HEK293 (cell line): ENCODE data around the gene PDZD8.

ENCODE experiments used
- BCL11A ChIP-seq: fragments of 450-650 bp; formaldehyde crosslinking; IDR thresholded peaks from 2 replicates; pipeline ENCODE4 v1.5.1; 2016; ENCODE audit warnings: low read depth, missing biosample characterization, missing genetic modification characterization
- SP3 ChIP-seq: fragments of 450-650 bp; formaldehyde crosslinking; IDR thresholded peaks from 2 replicates; pipeline ENCODE4 v1.5.1; 2016; ENCODE audit warnings: missing biosample characterization, missing genetic modification characterization
- ZNF175 ChIP-seq: fragments of 450-650 bp; formaldehyde crosslinking; IDR thresholded peaks from 2 replicates; pipeline ENCODE4 v1.5.1; 2016; ENCODE audit warnings: missing biosample characterization, missing genetic modification characterization
- ZNF501 ChIP-seq: fragments of 450-650 bp; formaldehyde crosslinking; IDR thresholded peaks from 2 replicates; pipeline ENCODE4 v1.5.1; 2016; ENCODE audit warnings: missing biosample characterization, missing genetic modification characterization
- ZNF600 ChIP-seq: fragments of 450-650 bp; formaldehyde crosslinking; IDR thresholded peaks from 2 replicates; pipeline ENCODE4 v1.5.1; 2016; ENCODE audit warnings: missing biosample characterization, missing genetic modification characterization
- TF ChIP-seq, protein P1 (sequence below): fragments of 450-650 bp; formaldehyde crosslinking; IDR thresholded peaks from 2 replicates; pipeline ENCODE4 v1.5.1; 2016; ENCODE audit warnings: missing biosample characterization, missing genetic modification characterization
- TF ChIP-seq, protein P2 (sequence below): fragments of 450-650 bp; formaldehyde crosslinking; IDR thresholded peaks from 2 replicates; pipeline ENCODE4 v1.5.1; 2016; ENCODE audit warnings: missing biosample characterization, missing genetic modification characterization

DNA sequence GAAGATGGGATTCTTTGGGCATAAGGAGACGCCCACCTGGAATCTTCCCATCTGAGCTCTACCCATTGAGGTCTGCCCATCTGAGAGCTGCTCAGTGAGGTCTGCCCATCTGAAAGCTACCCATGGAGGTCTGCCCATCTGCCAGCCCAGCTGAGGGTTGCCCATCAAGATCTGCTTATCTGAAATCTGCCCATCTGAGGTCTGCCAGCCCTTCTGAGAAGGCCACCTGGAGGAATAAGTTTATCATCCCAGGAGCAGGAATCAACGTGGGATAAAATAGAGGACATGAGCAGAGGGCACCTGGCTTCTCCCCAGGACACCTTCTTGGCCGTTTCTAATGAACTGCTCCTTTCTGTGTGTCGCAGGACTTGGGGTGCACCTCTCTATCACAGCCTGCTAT is 35.3 kb upstream of the PDZD8 start:
- TF ChIP-seq ZNF175 (tag by site-specific recombination) (no peak), BCL11A (no peak), ZNF600 (tag by site-specific recombination) (no peak), ZNF501 (no peak), SP3 (no peak)
- TF ChIP-seq, protein P1, sequence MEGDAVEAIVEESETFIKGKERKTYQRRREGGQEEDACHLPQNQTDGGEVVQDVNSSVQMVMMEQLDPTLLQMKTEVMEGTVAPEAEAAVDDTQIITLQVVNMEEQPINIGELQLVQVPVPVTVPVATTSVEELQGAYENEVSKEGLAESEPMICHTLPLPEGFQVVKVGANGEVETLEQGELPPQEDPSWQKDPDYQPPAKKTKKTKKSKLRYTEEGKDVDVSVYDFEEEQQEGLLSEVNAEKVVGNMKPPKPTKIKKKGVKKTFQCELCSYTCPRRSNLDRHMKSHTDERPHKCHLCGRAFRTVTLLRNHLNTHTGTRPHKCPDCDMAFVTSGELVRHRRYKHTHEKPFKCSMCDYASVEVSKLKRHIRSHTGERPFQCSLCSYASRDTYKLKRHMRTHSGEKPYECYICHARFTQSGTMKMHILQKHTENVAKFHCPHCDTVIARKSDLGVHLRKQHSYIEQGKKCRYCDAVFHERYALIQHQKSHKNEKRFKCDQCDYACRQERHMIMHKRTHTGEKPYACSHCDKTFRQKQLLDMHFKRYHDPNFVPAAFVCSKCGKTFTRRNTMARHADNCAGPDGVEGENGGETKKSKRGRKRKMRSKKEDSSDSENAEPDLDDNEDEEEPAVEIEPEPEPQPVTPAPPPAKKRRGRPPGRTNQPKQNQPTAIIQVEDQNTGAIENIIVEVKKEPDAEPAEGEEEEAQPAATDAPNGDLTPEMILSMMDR (tag by site-specific recombination), result no peak
- TF ChIP-seq, protein P2, sequence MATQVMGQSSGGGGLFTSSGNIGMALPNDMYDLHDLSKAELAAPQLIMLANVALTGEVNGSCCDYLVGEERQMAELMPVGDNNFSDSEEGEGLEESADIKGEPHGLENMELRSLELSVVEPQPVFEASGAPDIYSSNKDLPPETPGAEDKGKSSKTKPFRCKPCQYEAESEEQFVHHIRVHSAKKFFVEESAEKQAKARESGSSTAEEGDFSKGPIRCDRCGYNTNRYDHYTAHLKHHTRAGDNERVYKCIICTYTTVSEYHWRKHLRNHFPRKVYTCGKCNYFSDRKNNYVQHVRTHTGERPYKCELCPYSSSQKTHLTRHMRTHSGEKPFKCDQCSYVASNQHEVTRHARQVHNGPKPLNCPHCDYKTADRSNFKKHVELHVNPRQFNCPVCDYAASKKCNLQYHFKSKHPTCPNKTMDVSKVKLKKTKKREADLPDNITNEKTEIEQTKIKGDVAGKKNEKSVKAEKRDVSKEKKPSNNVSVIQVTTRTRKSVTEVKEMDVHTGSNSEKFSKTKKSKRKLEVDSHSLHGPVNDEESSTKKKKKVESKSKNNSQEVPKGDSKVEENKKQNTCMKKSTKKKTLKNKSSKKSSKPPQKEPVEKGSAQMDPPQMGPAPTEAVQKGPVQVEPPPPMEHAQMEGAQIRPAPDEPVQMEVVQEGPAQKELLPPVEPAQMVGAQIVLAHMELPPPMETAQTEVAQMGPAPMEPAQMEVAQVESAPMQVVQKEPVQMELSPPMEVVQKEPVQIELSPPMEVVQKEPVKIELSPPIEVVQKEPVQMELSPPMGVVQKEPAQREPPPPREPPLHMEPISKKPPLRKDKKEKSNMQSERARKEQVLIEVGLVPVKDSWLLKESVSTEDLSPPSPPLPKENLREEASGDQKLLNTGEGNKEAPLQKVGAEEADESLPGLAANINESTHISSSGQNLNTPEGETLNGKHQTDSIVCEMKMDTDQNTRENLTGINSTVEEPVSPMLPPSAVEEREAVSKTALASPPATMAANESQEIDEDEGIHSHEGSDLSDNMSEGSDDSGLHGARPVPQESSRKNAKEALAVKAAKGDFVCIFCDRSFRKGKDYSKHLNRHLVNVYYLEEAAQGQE (tag by site-specific recombination), result no peak
